Right lobe of liver (tissue), 4 donors: ENCODE results near the gene PDE6A.

Experiments used
- CTCF ChIP-seq, 4 donors: fragments of 200-600 bp in 3 of 4; fragments of 450-650 bp in 1 of 4; IDR thresholded peaks; one replicate each; pipeline versions ENCODE4 v1.5.1 to v1.8.0; 2016 to 2022; ENCODE audit warnings: antibody characterized with exemption in 4 of 4, mild to moderate bottlenecking in 2 of 4
- POLR2A ChIP-seq: fragments of 450-650 bp; IDR thresholded peaks from one replicate; pipeline ENCODE4 v1.6.1; 2017; ENCODE audit warnings: antibody characterized with exemption, mild to moderate bottlenecking
- donor health status: DM: no; HTN: no; CAD: no.
- donor health status: DM: no; HTN: no; CAD: no.
- donor health status: DM: no; HTN: yes; CAD: no.

GRCh38 chr5:149820536-149821510, 123.8 kb downstream of the PDE6A start:
- TF ChIP-seq CTCF (IDR thresholded peaks at IDR 0.05) (no peak), POLR2A (no peak)
